Liver (tissue), 9 donors: ENCODE data around the gene ANKMY1. TPM values are rescaled to one million over a fixed set of nuclear protein-coding genes. Genes with fewer than 3 reads are reported as not detected.

Source experiments
- DNase-seq: peaks from one replicate; pipeline ENCODE4 v3.0.0-alpha.2; 2017; ENCODE audit warnings: low spot score
- H3K27ac ChIP-seq, 2 donors: one replicate each; pipeline ENCODE4 v1.7.0; 2013; ENCODE audit warnings: inconsistent platforms in 2 of 2, low read length in 2 of 2, control low read depth in 1 of 2, low read depth in 1 of 2, mild to moderate bottlenecking in 1 of 2
- H3K27me3 ChIP-seq, 4 donors: one replicate each; pipeline versions ENCODE4 v1.6.1 to v1.7.0; 2013; ENCODE audit warnings: low read length in 3 of 4, inconsistent platforms in 1 of 4, mild to moderate bottlenecking in 1 of 4, moderate library complexity in 1 of 4; ENCODE audit not compliant: control insufficient read depth in 4 of 4, insufficient read depth in 4 of 4
- H3K36me3 ChIP-seq, 4 donors: one replicate each; pipeline versions ENCODE4 v1.6.1 to v1.7.0; 2013; ENCODE audit warnings: low read length in 3 of 4, mild to moderate bottlenecking in 3 of 4, low read depth in 1 of 4, moderate library complexity in 1 of 4; ENCODE audit not compliant: control insufficient read depth in 4 of 4, insufficient read depth in 3 of 4
- H3K4me1 ChIP-seq, 4 donors: one replicate each; pipeline versions ENCODE4 v1.6.1 to v1.7.0; 2013; ENCODE audit warnings: low read length in 3 of 4, mild to moderate bottlenecking in 3 of 4, moderate library complexity in 1 of 4; ENCODE audit not compliant: control insufficient read depth in 4 of 4, insufficient read depth in 4 of 4
- H3K4me3 ChIP-seq, 3 donors: one replicate each; pipeline versions ENCODE4 v1.6.1 to v1.7.0; 2013; ENCODE audit warnings: low read length in 3 of 3, control low read depth in 1 of 3, low read depth in 1 of 3, mild to moderate bottlenecking in 1 of 3
- H3K9ac ChIP-seq, 2 donors: one replicate each; pipeline ENCODE4 v1.7.0; 2013; ENCODE audit warnings: low read length in 2 of 2, mild to moderate bottlenecking in 2 of 2, moderate library complexity in 2 of 2, control low read depth in 1 of 2, low read depth in 1 of 2
- H3K9me3 ChIP-seq, 4 donors: one replicate each; pipeline versions ENCODE4 v1.6.1 to v1.7.0; 2013; ENCODE audit warnings: low read length in 3 of 4; ENCODE audit not compliant: control insufficient read depth in 4 of 4
- ATF3 ChIP-seq: IDR thresholded peaks from 2 replicates; pipeline ENCODE4 v1.6.1; 2016; ENCODE audit warnings: antibody characterized with exemption
- EGR1 ChIP-seq, 2 donors: IDR thresholded peaks; 2 replicates each; pipeline ENCODE4 v1.6.1; 2016 to 2018; ENCODE audit warnings: antibody characterized with exemption in 2 of 2, low read depth in 2 of 2
- FOXA1 ChIP-seq: IDR thresholded peaks from 2 replicates; pipeline ENCODE4 v1.6.1; 2016; ENCODE audit warnings: antibody characterized with exemption
- GABPA ChIP-seq, 2 donors: IDR thresholded peaks in 1 of 2; conservative IDR thresholded peaks in 1 of 2; 2 replicates each; pipeline ENCODE4 v1.6.1; 2016; ENCODE audit warnings: antibody characterized with exemption in 2 of 2, mild to moderate bottlenecking in 1 of 2, moderate library complexity in 1 of 2
- HNF4A ChIP-seq, 2 donors: conservative IDR thresholded peaks; 2 replicates each; pipeline ENCODE4 v1.6.1; 2016; ENCODE audit warnings: antibody characterized with exemption in 2 of 2, mild to moderate bottlenecking in 2 of 2
- JUND ChIP-seq, 2 donors: IDR thresholded peaks; 2 replicates each; pipeline ENCODE4 v1.6.1; 2016; ENCODE audit warnings: antibody characterized with exemption in 2 of 2
- NR2F2 ChIP-seq: IDR thresholded peaks from 2 replicates; pipeline ENCODE4 v1.6.1; 2016; ENCODE audit warnings: antibody characterized with exemption
- SP1 ChIP-seq: IDR thresholded peaks from 2 replicates; pipeline ENCODE4 v1.6.1; 2018; ENCODE audit warnings: antibody characterized with exemption, mild to moderate bottlenecking
- YY1 ChIP-seq: IDR thresholded peaks from 2 replicates; pipeline ENCODE4 v1.6.1; 2016; ENCODE audit warnings: antibody characterized with exemption, mild to moderate bottlenecking
- ZBTB33 ChIP-seq: IDR thresholded peaks from 2 replicates; pipeline ENCODE4 v1.6.1; 2016; ENCODE audit warnings: antibody characterized with exemption
- WGBS: extraction: QIAGEN DNeasy Blood & Tissue Kit; methylation state at CpG from one replicate; pipeline ENCODE4 v1.1.7; 2013; 5-methylcytosine and 5-hydroxymethylcytosine counted together
- polyA plus RNA-seq, 2 donors: library from polyadenylated mRNA; stranded (reverse) in 1 of 2; unstranded in 1 of 2; fragments of 200-250 nt in 1 of 2; fragments of >200 nt in 1 of 2; fragmentation: Nextera tagmentation in 1 of 2; extraction: Ambion mirVana in 1 of 2; gene quantifications; one replicate each; pipeline versions ENCODE4 v1.2.1 to v1.2.3, GENCODE V29; 2013 to 2015
- total RNA-seq, 2 donors: library from RNA; depleted of rRNA; stranded (reverse); fragments of >200 nt; gene quantifications; one replicate each; pipeline ENCODE4 v1.2.3, GENCODE V29; 2014
- donor health status: healthy.
- donor health status: healthy.
- donor health status: healthy.
- donor health status: healthy.
- donor health status: healthy.

The ANKMY1 gene
- total and polyA plus RNA-seq, 4 donors, result 2.5 to 12.8 (median 4.2) TPM

- H3K9ac ChIP-seq, result no peak overlapping the region
- no peaks in the 10 kb centered on the region for H3K9me3 ChIP-seq
- WGBS, result 97% methylated on average over 11 of the region's 11 CpGs
- no peak for TF ChIP-seq ZBTB33
- no peak for TF ChIP-seq NR2F2
- no peak for TF ChIP-seq GABPA (IDR thresholded peaks at IDR 0.05 in 1 of 2, conservative IDR thresholded peaks at IDR 0.05 in 1 of 2)
- TF ChIP-seq FOXA1, result no peak
- TF ChIP-seq ATF3, result no peak
- TF ChIP-seq YY1, result no peak
- TF ChIP-seq JUND (IDR thresholded peaks at IDR 0.05), result no peak
- TF ChIP-seq EGR1 (IDR thresholded peaks at IDR 0.05; ENCODE audit: low read depth in 2 of 2), result no peak
- no peaks in the 10 kb centered on the region for H3K27me3 ChIP-seq
- H3K4me1 ChIP-seq, result peaks cover 9 to 23% (median 19%) of the 10 kb centered on the region in 4 donors
- no peak overlapping the region for H3K4me3 ChIP-seq
- DNase-seq, result no peak
- H3K36me3 ChIP-seq, result peaks cover 0 to 11% (median 4%) of the 10 kb centered on the region in 4 donors
- no peak overlapping the region for H3K27ac ChIP-seq
Observed at GRCh38 chr2:240599141-240599583, 41.4 kb upstream of the ANKMY1 start.

- Histone ChIP-seq H3K9me3 (no peaks in the 10 kb centered on the region), H3K27me3 (no peaks in the 10 kb centered on the region), H3K4me3 (no peak overlapping the region), H3K9ac (no peak overlapping the region), H3K36me3 (peaks cover 0 to 11% (median 4%) of the 10 kb centered on the region in 4 donors), H3K27ac (no peak overlapping the region), H3K4me1 (peaks cover 9 to 20% (median 17%) of the 10 kb centered on the region in 4 donors)
- no peak for TF ChIP-seq SP1
- no peak for TF ChIP-seq HNF4A (conservative IDR thresholded peaks at IDR 0.05)
- no peak for TF ChIP-seq JUND (IDR thresholded peaks at IDR 0.05)
- no peak for DNase-seq
- WGBS, result 97% methylated on average over 17 of the region's 17 CpGs
Observed at GRCh38 chr2:240598311-240598911, 40.6 kb upstream of the ANKMY1 start.

DNA sequence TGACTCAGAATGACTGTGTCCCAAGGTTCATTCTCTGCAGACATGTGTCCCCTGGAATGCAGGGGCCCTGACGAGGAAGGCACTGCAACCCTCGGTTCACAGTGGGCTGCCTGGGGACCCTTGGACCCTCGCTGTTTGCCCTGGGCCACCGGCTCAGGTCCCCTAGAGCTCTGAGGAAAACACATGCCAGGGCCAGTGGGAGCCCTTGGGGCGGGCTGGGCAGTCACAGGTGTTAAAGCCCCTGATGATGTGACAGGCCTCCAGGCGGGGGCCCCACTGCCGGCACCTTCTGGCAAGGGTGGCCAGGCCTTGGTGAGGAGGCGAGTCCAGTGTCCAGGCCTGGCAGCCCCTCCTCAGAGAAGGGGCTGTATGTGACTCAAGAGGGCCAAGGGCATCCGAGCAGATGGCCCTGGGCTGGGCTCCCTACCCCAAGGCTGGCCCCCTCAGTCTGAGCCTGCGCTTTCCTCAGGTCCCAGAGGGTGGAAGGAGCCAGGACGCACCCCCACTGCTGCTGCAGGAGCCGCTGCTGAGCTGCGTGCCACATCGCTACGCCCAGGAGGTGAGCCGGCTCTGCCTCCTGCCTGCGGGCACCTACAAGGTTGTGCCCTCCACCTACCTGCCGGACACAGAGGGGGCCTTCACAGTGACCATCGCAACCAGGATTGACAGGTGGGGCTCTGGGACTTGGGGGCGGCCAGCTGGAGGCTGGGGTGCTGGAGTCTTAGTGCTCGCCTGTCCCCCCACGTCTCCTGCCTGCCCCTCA is 39.8 kb upstream of the ANKMY1 start:
- peaks cover 9 to 20% (median 17%) of the 10 kb centered on the region in 4 donors for H3K4me1 ChIP-seq
- 93% methylated on average over 22 of the region's 22 CpGs for WGBS
- no peak overlapping the region for H3K27ac ChIP-seq
- no peak for TF ChIP-seq NR2F2
- no peaks in the 10 kb centered on the region for H3K9me3 ChIP-seq
- H3K4me3 ChIP-seq, result no peak overlapping the region
- no peak for DNase-seq
- no peaks in the 10 kb centered on the region for H3K27me3 ChIP-seq
- peaks cover 0 to 11% (median 3%) of the 10 kb centered on the region in 4 donors for H3K36me3 ChIP-seq
- H3K9ac ChIP-seq, result no peak overlapping the region
